RPMI7951 (cell line): ENCODE data around the gene ACACA. TPM values are rescaled to one million over a fixed set of nuclear protein-coding genes. Genes with fewer than 3 reads are reported as not detected.
A peak's percentile ranks its signal among the peaks of the same experiment; 100 is the strongest.

Experiments
- DNase-seq: peaks from one replicate; pipeline ENCODE4 v3.0.0-alpha.2; 2012; ENCODE audit warnings: low read depth
- total RNA-seq: library from RNA; depleted of rRNA; stranded (reverse); fragments of >200 nt; shearing (Covaris generic); gene quantifications from 2 replicates; pipeline ENCODE4 v1.2.3, GENCODE V29; 2014

Gene ACACA
- total RNA-seq, 1 experiment from 2014 or later: 15.6 TPM

- DNase-seq: no peak
Measured at GRCh38 chr17:37292429-37293139, 114.1 kb downstream of the ACACA start.

- DNase-seq: no peak
Measured at GRCh38 chr17:37291351-37291750, 115.3 kb downstream of the ACACA start.

GRCh38 chr17:37286430-37286829 is 120.2 kb downstream of the ACACA start:
- no peak for DNase-seq

GRCh38 chr17:37284191-37284590 is 122.4 kb downstream of the ACACA start:
- no peak for DNase-seq

GRCh38 chr17:37283414-37283961 is 123.1 kb downstream of the ACACA start:
- DNase-seq: no peak

- DNase-seq: no peak
Measured at GRCh38 chr17:37280841-37281240, 125.8 kb downstream of the ACACA start.

GRCh38 chr17:37278247-37278894 is 128.3 kb downstream of the ACACA start:
- no peak for DNase-seq

GRCh38 chr17:37276475-37276874 is 130.2 kb downstream of the ACACA start:
- no peak for DNase-seq

- no peak for DNase-seq
Measured at GRCh38 chr17:37274461-37274860, 132.2 kb downstream of the ACACA start.

- peak; percentile 26 for DNase-seq
Measured at GRCh38 chr17:37273409-37274051, 133.1 kb downstream of the ACACA start.

GRCh38 chr17:37265446-37266173 is 141.0 kb downstream of the ACACA start:
- DNase-seq: no peak

GRCh38 chr17:37261286-37261685 is 145.3 kb downstream of the ACACA start:
- DNase-seq: peak; percentile 1

GRCh38 chr17:37259030-37259735 is 147.5 kb downstream of the ACACA start:
- DNase-seq: peak; percentile 1

- no peak for DNase-seq
Measured at GRCh38 chr17:37256627-37257026, 150.0 kb downstream of the ACACA start.

GRCh38 chr17:37255432-37255831 is 151.2 kb downstream of the ACACA start:
- DNase-seq: no peak

- DNase-seq: no peak
Measured at GRCh38 chr17:37247825-37248224, 158.8 kb downstream of the ACACA start.

- DNase-seq: no peak
Measured at GRCh38 chr17:37246085-37246484, 160.6 kb downstream of the ACACA start.

GRCh38 chr17:37240381-37240780 is 166.3 kb downstream of the ACACA start:
- DNase-seq: no peak

- peak; percentile 10 for DNase-seq
Measured at GRCh38 chr17:37239690-37240334, 166.8 kb downstream of the ACACA start.

- no peak for DNase-seq
Measured at GRCh38 chr17:37234106-37234505, 172.5 kb downstream of the ACACA start.

GRCh38 chr17:37233036-37233435 is 173.6 kb downstream of the ACACA start:
- no peak for DNase-seq
